ENCODE data around the gene EID1. TPM values are rescaled to one million over a fixed set of nuclear protein-coding genes. Genes with fewer than 3 reads are reported as not detected.
A peak's percentile ranks its signal among the peaks of the same experiment; 100 is the strongest.

Gene EID1, protein sequence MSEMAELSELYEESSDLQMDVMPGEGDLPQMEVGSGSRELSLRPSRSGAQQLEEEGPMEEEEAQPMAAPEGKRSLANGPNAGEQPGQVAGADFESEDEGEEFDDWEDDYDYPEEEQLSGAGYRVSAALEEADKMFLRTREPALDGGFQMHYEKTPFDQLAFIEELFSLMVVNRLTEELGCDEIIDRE
- 89.5 to 104 TPM (median 102 TPM) in 3 replicates for total RNA-seq (2021)
- Bru-seq, nascent RNA, result percentile 99 among the genes with signal in this experiment
- long read RNA-seq, experiment 1, transcript EID1-201 (1 exons, 2,298 nt), result major isoform, 518 of 527 reads
- long read RNA-seq, experiment 1, partial matches to known transcripts, result 0 of 527 reads
- long read RNA-seq, experiment 1, other reads (novel, unspliced or antisense), result 9 of 527 reads
- long read RNA-seq, experiment 2, transcript EID1-201 (1 exons, 2,298 nt), result major isoform, 189 of 196 reads
- long read RNA-seq, experiment 2, partial matches to known transcripts, result 0 of 196 reads
- long read RNA-seq, experiment 2, other reads (novel, unspliced or antisense), result 7 of 196 reads
- long read RNA-seq, experiment 3, transcript EID1-201 (1 exons, 2,298 nt), result major isoform, 932 of 943 reads
- long read RNA-seq, experiment 3, partial matches to known transcripts, result 0 of 943 reads
- long read RNA-seq, experiment 3, other reads (novel, unspliced or antisense), result 11 of 943 reads

- CTCF ChIA-PET, result interaction anchor here (0.6 to 1.6 kb wide), 15 partner anchors 10 to 1480 kb away, joined by 3 to 44 read pairs (median 4); partner anchors contain the start of genes CEP152, SECISBP2L and SHC4
- H3K27ac Mint-ChIP-seq, result peak within 1 kb of the TSS; percentile 99
- POLR2A ChIA-PET, result interaction anchor here (0.8 to 1.3 kb wide), 8 partner anchors 19 to 278 kb away, joined by 3 to 8 read pairs (median 4); partner anchors contain the start of genes CEP152, COPS2 and SHC4
- DNase-seq (ENCODE audit: low spot score) (peak; percentile 89), ATAC-seq (peak; percentile 96)
- peaks cover 4% of the 10 kb centered on the region for H3K36me3 Mint-ChIP-seq
- peak within 1 kb of the TSS; percentile 99 for H3K4me3 Mint-ChIP-seq
- peaks cover 17% of the 10 kb centered on the region for H3K27me3 Mint-ChIP-seq (ENCODE audit: low read depth)
- peaks cover 27% of the 10 kb centered on the region for H3K4me1 Mint-ChIP-seq
- no peaks in the 10 kb centered on the region for H3K9me3 Mint-ChIP-seq
- no peak for TF ChIP-seq ZNF416 (CRISPR knock-in tag; IDR thresholded peaks at IDR 0.05)
- peak; percentile 95 for TF ChIP-seq ETV6 (CRISPR knock-in tag; IDR thresholded peaks at IDR 0.05)
- TF ChIP-seq, protein P1, sequence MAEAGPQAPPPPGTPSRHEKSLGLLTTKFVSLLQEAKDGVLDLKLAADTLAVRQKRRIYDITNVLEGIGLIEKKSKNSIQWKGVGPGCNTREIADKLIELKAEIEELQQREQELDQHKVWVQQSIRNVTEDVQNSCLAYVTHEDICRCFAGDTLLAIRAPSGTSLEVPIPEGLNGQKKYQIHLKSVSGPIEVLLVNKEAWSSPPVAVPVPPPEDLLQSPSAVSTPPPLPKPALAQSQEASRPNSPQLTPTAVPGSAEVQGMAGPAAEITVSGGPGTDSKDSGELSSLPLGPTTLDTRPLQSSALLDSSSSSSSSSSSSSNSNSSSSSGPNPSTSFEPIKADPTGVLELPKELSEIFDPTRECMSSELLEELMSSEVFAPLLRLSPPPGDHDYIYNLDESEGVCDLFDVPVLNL (CRISPR knock-in tag; IDR thresholded peaks at IDR 0.05; ENCODE audit: borderline replicate concordance, low read depth), result no peak
- TF ChIP-seq MAX (CRISPR knock-in tag; IDR thresholded peaks at IDR 0.05), result peak; percentile 88
- TF ChIP-seq ZSCAN18 (CRISPR knock-in tag; IDR thresholded peaks at IDR 0.05), result no peak
- TF ChIP-seq ATF3 (CRISPR knock-in tag; conservative IDR thresholded peaks at IDR 0.05), result no peak
- TF ChIP-seq, protein P2, sequence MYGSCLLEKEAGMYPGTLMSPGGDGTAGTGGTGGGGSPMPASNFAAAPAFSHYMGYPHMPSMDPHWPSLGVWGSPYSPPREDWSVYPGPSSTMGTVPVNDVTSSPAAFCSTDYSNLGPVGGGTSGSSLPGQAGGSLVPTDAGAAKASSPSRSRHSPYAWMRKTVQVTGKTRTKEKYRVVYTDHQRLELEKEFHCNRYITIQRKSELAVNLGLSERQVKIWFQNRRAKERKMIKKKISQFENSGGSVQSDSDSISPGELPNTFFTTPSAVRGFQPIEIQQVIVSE (CRISPR knock-in tag; IDR thresholded peaks at IDR 0.05; ENCODE audit: borderline replicate concordance), result no peak
- TF ChIP-seq ATF6 (CRISPR knock-in tag; IDR thresholded peaks at IDR 0.05), result no peak
- no peak for TF ChIP-seq ZNF425 (CRISPR knock-in tag; conservative IDR thresholded peaks at IDR 0.05)
- TF ChIP-seq CREB1 (CRISPR knock-in tag; IDR thresholded peaks at IDR 0.05), result peak; percentile 15; the same call in 1 of the 2 replicates
- no peak for TF ChIP-seq SMAD4 (CRISPR knock-in tag; IDR thresholded peaks at IDR 0.05)
- TF ChIP-seq NFATC4 (CRISPR knock-in tag; IDR thresholded peaks at IDR 0.05), result no peak
- TF ChIP-seq, protein P3, sequence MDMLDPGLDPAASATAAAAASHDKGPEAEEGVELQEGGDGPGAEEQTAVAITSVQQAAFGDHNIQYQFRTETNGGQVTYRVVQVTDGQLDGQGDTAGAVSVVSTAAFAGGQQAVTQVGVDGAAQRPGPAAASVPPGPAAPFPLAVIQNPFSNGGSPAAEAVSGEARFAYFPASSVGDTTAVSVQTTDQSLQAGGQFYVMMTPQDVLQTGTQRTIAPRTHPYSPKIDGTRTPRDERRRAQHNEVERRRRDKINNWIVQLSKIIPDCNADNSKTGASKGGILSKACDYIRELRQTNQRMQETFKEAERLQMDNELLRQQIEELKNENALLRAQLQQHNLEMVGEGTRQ (CRISPR knock-in tag; IDR thresholded peaks at IDR 0.05), result no peak
- TF ChIP-seq ATF1 (CRISPR knock-in tag; IDR thresholded peaks at IDR 0.05), result no peak
- peak; percentile 89 for TF ChIP-seq ZNF121 (CRISPR knock-in tag; IDR thresholded peaks at IDR 0.05)
- no peak for TF ChIP-seq MXD4 (CRISPR knock-in tag; IDR thresholded peaks at IDR 0.05; ENCODE audit: borderline replicate concordance)
- peak; percentile 74 for TF ChIP-seq MYBL2 (CRISPR knock-in tag; IDR thresholded peaks at IDR 0.05)
- TF ChIP-seq ZNF232 (CRISPR knock-in tag; IDR thresholded peaks at IDR 0.05), result peak; percentile 94; the same call in 1 of the 2 replicates
- TF ChIP-seq IRF2 (CRISPR knock-in tag; IDR thresholded peaks at IDR 0.05; ENCODE audit: borderline replicate concordance, low read depth), result no peak
- TF ChIP-seq HMGA2 (CRISPR knock-in tag; IDR thresholded peaks at IDR 0.05), result no peak
These were observed at the start of gene EID1 for GRCh38 chr15:48877630-48878595. Gene EID1 (plus strand): TSS chr15:48878134. CDS start chr15:48878177, 43 bp downstream.

Measured in WTC11 (cell line).